Measurements from ENCODE around the gene FNBP1.
"Not testable (repeated sequence)": the region's sequence is repeated elsewhere in the genome, so short reads cannot be mapped to it uniquely, and the experiment has no call there.

DNA sequence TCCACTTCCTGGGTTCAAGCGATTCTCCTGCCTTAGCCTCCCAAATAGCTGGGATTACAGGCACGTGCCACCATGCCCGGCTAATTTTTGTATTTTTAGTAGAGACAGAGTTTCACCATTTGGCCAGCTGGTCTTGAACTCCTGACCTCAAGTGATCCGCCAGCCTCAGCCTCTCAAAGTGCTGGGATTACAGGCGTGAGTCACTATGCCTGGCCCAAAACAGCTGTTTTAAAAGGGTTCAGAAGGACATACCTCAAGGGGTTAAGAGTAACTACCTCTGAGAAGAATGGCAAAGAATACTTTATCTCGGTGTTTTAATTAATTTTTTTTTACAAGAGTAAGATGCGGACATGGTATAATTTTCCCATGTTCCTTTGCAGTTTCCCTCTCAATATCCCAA lies 94.4 kb downstream of the FNBP1 start:
- TF ChIP-seq, protein P1, sequence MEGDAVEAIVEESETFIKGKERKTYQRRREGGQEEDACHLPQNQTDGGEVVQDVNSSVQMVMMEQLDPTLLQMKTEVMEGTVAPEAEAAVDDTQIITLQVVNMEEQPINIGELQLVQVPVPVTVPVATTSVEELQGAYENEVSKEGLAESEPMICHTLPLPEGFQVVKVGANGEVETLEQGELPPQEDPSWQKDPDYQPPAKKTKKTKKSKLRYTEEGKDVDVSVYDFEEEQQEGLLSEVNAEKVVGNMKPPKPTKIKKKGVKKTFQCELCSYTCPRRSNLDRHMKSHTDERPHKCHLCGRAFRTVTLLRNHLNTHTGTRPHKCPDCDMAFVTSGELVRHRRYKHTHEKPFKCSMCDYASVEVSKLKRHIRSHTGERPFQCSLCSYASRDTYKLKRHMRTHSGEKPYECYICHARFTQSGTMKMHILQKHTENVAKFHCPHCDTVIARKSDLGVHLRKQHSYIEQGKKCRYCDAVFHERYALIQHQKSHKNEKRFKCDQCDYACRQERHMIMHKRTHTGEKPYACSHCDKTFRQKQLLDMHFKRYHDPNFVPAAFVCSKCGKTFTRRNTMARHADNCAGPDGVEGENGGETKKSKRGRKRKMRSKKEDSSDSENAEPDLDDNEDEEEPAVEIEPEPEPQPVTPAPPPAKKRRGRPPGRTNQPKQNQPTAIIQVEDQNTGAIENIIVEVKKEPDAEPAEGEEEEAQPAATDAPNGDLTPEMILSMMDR (tag by site-specific recombination; IDR thresholded peaks at IDR 0.05), result not testable (repeated sequence)
- TF ChIP-seq ZNF10 (tag by site-specific recombination; IDR thresholded peaks at IDR 0.05); RBAK (tag by site-specific recombination; IDR thresholded peaks at IDR 0.05); TCF7L2 (IDR thresholded peaks at IDR 0.05; ENCODE audit: borderline replicate concordance, low read depth, low read length): not testable (repeated sequence)
- TF ChIP-seq, protein P2, sequence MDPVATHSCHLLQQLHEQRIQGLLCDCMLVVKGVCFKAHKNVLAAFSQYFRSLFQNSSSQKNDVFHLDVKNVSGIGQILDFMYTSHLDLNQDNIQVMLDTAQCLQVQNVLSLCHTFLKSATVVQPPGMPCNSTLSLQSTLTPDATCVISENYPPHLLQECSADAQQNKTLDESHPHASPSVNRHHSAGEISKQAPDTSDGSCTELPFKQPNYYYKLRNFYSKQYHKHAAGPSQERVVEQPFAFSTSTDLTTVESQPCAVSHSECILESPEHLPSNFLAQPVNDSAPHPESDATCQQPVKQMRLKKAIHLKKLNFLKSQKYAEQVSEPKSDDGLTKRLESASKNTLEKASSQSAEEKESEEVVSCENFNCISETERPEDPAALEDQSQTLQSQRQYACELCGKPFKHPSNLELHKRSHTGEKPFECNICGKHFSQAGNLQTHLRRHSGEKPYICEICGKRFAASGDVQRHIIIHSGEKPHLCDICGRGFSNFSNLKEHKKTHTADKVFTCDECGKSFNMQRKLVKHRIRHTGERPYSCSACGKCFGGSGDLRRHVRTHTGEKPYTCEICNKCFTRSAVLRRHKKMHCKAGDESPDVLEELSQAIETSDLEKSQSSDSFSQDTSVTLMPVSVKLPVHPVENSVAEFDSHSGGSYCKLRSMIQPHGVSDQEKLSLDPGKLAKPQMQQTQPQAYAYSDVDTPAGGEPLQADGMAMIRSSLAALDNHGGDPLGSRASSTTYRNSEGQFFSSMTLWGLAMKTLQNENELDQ (tag by site-specific recombination; IDR thresholded peaks at IDR 0.05; ENCODE audit: low read depth), result not testable (repeated sequence)
